Measurements from ENCODE around the gene ODAPH. TPM values are rescaled to one million over a fixed set of nuclear protein-coding genes. Genes with fewer than 3 reads are reported as not detected.
"Not testable (repeated sequence)": the region's sequence is repeated elsewhere in the genome, so short reads cannot be mapped to it uniquely, and the experiment has no call there.

The ODAPH gene
- polyA plus RNA-seq, 4 donors = 0.21 to 0.26 TPM; not detected in 2

- DNase-seq (ENCODE audit: low read depth in 4 of 4, low spot score in 3 of 4) = not testable (repeated sequence)
Measured at GRCh38 chr4:75544220-75544619, 11.6 kb upstream of the ODAPH start.

DNA sequence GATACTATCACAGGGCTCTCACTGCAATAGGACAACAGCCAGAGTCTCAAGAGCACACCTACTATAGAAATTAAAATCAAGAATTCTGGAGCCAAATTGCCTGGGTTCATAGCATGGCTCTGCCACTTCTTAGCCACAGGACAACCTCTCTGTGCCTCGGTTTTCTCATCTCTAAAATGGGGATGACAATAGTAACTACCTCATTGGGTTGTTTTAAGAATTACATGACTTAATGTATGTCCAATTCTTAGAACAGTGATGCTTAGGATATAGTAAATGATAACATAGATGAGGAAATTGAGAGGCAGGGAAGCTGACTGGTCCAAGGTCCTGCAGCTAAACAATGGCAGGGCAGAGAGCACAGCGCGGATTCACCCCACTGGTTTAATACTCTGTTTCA, 11.0 kb upstream of the ODAPH start:
- DNase-seq (ENCODE audit: low read depth in 4 of 4, low spot score in 3 of 4) = no peak

GRCh38 chr4:75545526-75545925, 10.3 kb upstream of the ODAPH start:
- no peak for DNase-seq (ENCODE audit: low read depth in 4 of 4, low spot score in 3 of 4)

DNA sequence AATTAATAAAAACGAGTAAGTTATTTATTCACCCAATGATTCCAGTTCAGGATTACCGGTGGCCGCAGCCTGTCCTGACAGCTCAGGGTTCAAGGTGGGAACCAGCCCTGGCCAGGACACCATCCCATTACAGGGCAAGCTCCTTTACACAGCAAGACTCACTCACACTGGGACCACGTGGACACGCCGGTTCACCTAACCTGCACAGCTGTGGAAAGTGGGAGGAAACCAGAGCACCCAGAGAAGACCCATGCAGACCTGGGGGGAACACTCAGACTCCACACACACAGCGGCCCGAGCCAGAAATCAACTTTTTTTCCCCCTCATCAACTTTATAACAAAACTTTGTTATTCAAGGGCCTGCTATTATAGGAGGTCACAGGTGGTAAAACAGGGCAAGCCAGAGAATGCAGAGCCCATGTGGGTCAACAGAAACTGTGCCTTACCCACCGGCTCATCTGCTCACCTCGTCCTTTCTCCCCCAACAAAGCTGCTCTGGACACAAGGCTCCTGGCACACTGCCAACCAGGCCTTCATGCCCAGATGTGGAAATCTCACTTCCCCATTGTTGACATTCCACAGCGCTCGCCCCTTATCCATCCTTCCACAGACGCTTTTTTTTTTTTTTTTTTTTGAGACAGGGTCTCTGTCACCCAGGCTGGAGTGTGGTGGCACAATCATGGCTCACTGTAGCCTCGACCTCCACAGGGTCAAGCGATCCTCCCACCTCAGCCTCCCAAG, 8.0 kb upstream of the ODAPH start:
- peak in 1 of 4 donors; percentile 2 for DNase-seq (ENCODE audit: low read depth in 4 of 4, low spot score in 3 of 4)

- no peak for DNase-seq (ENCODE audit: low read depth in 4 of 4, low spot score in 3 of 4)
Measured at GRCh38 chr4:75549019-75549418, 6.8 kb upstream of the ODAPH start.

GRCh38 chr4:75552452-75552851, 3.4 kb upstream of the ODAPH start:
- DNase-seq (ENCODE audit: low read depth in 4 of 4, low spot score in 3 of 4) = no peak

DNA sequence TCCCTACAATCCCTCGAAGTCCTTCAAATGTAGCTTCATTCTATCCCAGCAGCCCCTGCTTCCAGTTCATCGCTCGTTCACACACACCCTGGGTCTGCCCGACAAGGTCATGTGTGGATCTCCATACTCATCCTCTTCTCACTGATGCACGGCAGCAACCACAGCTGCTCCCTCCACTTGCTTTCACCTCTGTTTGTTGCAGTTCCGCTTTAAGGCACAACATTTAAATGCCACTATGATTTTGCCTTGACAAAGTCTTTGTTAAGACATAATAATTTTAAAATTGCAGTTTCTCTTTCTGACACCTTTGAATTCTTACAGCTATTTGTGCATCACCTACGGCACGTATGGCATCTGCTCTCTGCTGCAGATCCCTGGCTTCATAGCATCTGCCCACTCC, 1.8 kb downstream of the ODAPH start:
- DNase-seq (ENCODE audit: low read depth in 4 of 4, low spot score in 3 of 4) = no peak

DNA sequence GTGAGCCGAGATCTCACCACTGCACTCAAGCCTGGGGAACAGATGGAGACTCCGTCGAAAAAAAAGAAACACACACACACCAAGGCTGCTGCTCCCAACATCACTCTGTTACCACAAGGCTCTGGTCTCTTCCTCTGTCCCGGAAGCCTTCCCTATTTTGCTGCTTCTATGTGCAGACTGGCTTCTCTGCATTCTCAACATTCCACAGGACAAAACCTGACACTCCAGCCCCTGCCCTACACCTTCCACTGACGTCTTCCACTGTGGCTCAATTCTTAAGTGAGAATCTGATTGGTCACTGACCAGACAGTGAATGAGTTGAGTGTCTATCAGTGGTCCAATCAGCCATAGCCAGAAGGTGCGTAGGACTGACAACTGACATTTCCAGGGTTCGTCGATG, 5.9 kb downstream of the ODAPH start:
- no peak for DNase-seq (ENCODE audit: low read depth in 4 of 4, low spot score in 3 of 4)

GRCh38 chr4:75564023-75564422, 8.2 kb downstream of the ODAPH start:
- DNase-seq (ENCODE audit: low read depth in 4 of 4, low spot score in 3 of 4) = no peak

GRCh38 chr4:75565481-75565880, 9.6 kb downstream of the ODAPH start:
- no peak for DNase-seq (ENCODE audit: low read depth in 4 of 4, low spot score in 3 of 4)

GRCh38 chr4:75566911-75567310, 11.0 kb downstream of the ODAPH start:
- DNase-seq (ENCODE audit: low read depth in 4 of 4, low spot score in 3 of 4) = no peak

GRCh38 chr4:75567725-75568124, 11.9 kb downstream of the ODAPH start:
- DNase-seq (ENCODE audit: low read depth in 4 of 4, low spot score in 3 of 4) = no peak

DNA sequence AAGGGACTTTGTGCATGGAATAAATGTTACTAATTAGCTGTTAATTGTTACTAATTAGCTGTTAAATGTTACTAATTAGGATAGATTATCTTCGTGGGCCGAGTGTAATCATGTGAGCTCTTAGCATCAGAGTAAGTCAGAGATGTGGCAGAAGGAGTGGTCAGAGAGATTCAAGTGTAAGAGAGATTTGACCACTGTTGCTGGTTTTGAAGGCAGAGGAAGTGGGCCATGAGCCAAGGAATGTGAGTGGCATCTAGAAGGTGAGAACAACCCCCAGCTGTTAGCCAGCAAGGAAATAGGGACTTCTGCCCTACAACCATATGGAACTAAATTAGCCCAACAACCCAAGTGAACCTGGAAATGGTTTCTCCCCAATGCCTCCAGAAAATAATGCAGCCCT, 28.2 kb downstream of the ODAPH start:
- no peak for DNase-seq (ENCODE audit: low read depth in 4 of 4, low spot score in 3 of 4)

DNA sequence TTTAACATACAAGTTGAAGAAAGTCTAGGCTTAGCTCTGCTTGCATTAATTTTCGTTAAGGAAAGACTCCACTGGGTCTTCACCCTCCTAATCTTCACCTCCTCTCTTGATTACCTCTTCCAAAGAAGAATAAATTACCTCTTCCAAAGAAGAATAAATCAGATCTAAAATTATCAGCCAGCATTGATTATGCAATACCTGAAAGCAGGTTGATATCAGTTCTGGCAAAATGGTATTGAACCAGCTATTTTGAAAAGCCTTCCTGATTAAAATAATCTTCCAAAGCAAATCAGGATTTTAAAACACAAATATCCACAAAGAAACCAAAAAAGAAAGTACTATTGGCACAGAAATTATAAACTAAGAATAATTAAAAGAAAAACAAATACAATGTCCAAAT, 37.5 kb downstream of the ODAPH start:
- DNase-seq (ENCODE audit: low read depth in 4 of 4, low spot score in 3 of 4) = no peak

GRCh38 chr4:75596061-75596460, 40.2 kb downstream of the ODAPH start:
- no peak for DNase-seq (ENCODE audit: low read depth in 4 of 4, low spot score in 3 of 4)

GRCh38 chr4:75598390-75598789, 42.5 kb downstream of the ODAPH start:
- no peak for DNase-seq (ENCODE audit: low read depth in 4 of 4, low spot score in 3 of 4)

- no peak for DNase-seq (ENCODE audit: low read depth in 4 of 4, low spot score in 3 of 4)
Measured at GRCh38 chr4:75599647-75600046, 43.8 kb downstream of the ODAPH start.

DNA sequence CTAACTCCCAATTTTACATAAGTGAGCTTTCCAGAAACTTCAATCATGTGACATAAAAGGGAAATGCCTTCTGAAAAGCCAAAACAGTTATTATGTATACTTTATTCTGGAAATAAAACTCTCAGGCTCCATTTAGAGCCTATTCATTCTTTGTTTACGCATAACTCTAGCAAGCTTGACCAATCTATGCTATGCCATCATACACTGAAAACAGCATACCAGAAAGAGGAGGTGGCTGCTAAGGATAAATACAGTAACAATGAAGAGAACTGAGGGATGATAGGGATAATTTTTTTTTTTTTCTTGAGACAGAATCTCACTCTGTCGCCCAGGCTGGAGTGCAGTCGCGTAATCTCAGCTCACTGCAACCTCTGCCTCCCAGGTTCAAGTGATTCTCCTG, 50.1 kb downstream of the ODAPH start:
- no peak for DNase-seq (ENCODE audit: low read depth in 4 of 4, low spot score in 3 of 4)

DNA sequence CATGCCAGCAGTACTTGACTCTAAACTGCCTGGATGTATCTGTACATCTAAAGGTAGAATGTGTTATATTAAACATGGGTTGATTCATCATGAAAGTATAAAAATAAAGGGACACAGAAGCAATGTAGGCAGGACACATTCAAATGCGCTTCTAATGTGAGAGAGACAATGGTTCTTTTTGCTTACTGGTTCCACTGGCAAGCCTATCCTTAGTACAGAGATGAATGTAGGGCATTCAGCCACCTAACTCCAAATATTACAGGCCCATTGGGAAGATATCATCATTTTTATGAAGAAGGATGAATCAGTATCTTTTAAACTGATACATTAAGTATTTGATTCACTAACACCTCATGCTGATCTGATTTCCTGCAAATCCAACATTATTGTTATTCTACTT, 56.4 kb downstream of the ODAPH start:
- no peak for DNase-seq (ENCODE audit: low read depth in 4 of 4, low spot score in 3 of 4)

All from left renal pelvis (tissue), 4 donors.